ENCODE results near the gene VPS18. TPM values are rescaled to one million over a fixed set of nuclear protein-coding genes. Genes with fewer than 3 reads are reported as not detected.

The VPS18 gene
- total and polyA plus RNA-seq, 8 donors = 9.2 to 29.0 (median 13.6) TPM

GRCh38 chr15:40886586-40886985 is 7.7 kb upstream of the VPS18 start:
- no peak for TF ChIP-seq CTCF (IDR thresholded peaks at IDR 0.05)
- no peaks in the 10 kb centered on the region for H3K27me3 ChIP-seq
- no peak overlapping the region for H3K4me3 ChIP-seq
- DNase-seq = no peak
- H3K36me3 ChIP-seq = no peaks in the 10 kb centered on the region
- no peak for ATAC-seq
- intact Hi-C loops (cut with DNase I) = no loop called here
- no peak overlapping the region for H3K27ac ChIP-seq
- H3K9me3 ChIP-seq = no peaks in the 10 kb centered on the region
- H3K4me1 ChIP-seq = no peaks in the 10 kb centered on the region

- H3K9me3 ChIP-seq = no peaks in the 10 kb centered on the region
- ATAC-seq (no peak), DNase-seq (no peak)
- no peaks in the 10 kb centered on the region for H3K27me3 ChIP-seq
- no peak for TF ChIP-seq CTCF (IDR thresholded peaks at IDR 0.05)
- peaks cover 0 to 21% of the 10 kb centered on the region in 2 donors for H3K4me1 ChIP-seq
- intact Hi-C loops (cut with DNase I) = no loop called here
- no peaks in the 10 kb centered on the region for H3K36me3 ChIP-seq
- no peak overlapping the region for H3K27ac ChIP-seq
- H3K4me3 ChIP-seq = no peak overlapping the region
Observed at GRCh38 chr15:40889112-40889511, 5.1 kb upstream of the VPS18 start.

- peaks cover 0 to 3% of the 10 kb centered on the region in 2 donors for H3K36me3 ChIP-seq
- no peak for ATAC-seq
- intact Hi-C loops (cut with DNase I) = loop anchor here in 1 of 2 donors (5.0 kb wide), 1 partner anchor 214 kb away; no protein-coding TSS in a partner anchor
- peaks cover 5 to 33% of the 10 kb centered on the region in 2 donors for H3K4me1 ChIP-seq
- TF ChIP-seq CTCF (IDR thresholded peaks at IDR 0.05) = no peak
- H3K27ac ChIP-seq = no peak overlapping the region
- H3K9me3 ChIP-seq = no peaks in the 10 kb centered on the region
- no peak for DNase-seq
- H3K4me3 ChIP-seq = no peak overlapping the region
- H3K27me3 ChIP-seq = no peaks in the 10 kb centered on the region
Observed at GRCh38 chr15:40891138-40891537, 3.1 kb upstream of the VPS18 start.

- peak; percentile 23 for ATAC-seq
- intact Hi-C loops (cut with DNase I) = loop anchor here in 1 of 2 donors (5.0 kb wide), 1 partner anchor 215 kb away; no protein-coding TSS in a partner anchor
- peak in 1 of 4 donors; percentile 48 for DNase-seq
Observed at GRCh38 chr15:40891810-40892446, 2.3 kb upstream of the VPS18 start.

More at GRCh38 chr15:40891810-40892446, 2.3 kb upstream of the VPS18 start:
- Histone ChIP-seq H3K4me3 (no peak overlapping the region), H3K36me3 (peaks cover 0 to 11% of the 10 kb centered on the region in 2 donors), H3K4me1 (peaks cover 5 to 39% of the 10 kb centered on the region in 2 donors), H3K9me3 (no peaks in the 10 kb centered on the region), H3K27ac (no peak overlapping the region), H3K27me3 (no peaks in the 10 kb centered on the region)
- peak; percentile 58 to 72 for TF ChIP-seq CTCF (IDR thresholded peaks at IDR 0.05)
